Activated naive CD8-positive, alpha-beta T cell treated with anti-CD3 and anti-CD28 coated beads, Interleukin-2, amount 10 ng/mL, durations not matched to agents 7 days and 5 days (primary cell): ENCODE measurements around the gene SLC27A1. TPM values are rescaled to one million over a fixed set of nuclear protein-coding genes. Genes with fewer than 3 reads are reported as not detected.
"Not testable (repeated sequence)": the region's sequence is repeated elsewhere in the genome, so short reads cannot be mapped to it uniquely, and the experiment has no call there.

Source experiments
- ATAC-seq: fragments of 150-1000 bp; cut with Tn5 transposase; one replicate; pipeline ENCODE4 v1.10.0; 2021; ENCODE audit warnings: low read depth, moderate library complexity
- POLR2A ChIA-PET: fragments of 350-600 bp; sonication (Branson Sonifier 250); formaldehyde crosslinking; loops from one replicate; lab custom pipeline; 2021; ENCODE audit warnings: antibody characterized with exemption; lab: Charles Lee
- DNase-seq: peaks from one replicate; pipeline ENCODE4 v3.0.0; 2021
- H3K27ac Mint-ChIP-seq: one replicate; pipeline ENCODE4 v1.8.0; 2022; ENCODE audit warnings: mild to moderate bottlenecking, mixed read lengths
- H3K27me3 Mint-ChIP-seq: one replicate; pipeline ENCODE4 v1.8.0; 2022; ENCODE audit warnings: mild to moderate bottlenecking, moderate library complexity, mixed read lengths
- H3K36me3 Mint-ChIP-seq: one replicate; pipeline ENCODE4 v1.8.0; 2021; ENCODE audit warnings: mild to moderate bottlenecking, mixed read lengths
- H3K4me1 Mint-ChIP-seq: one replicate; pipeline ENCODE4 v1.8.0; 2021; ENCODE audit warnings: mixed read lengths
- H3K4me3 Mint-ChIP-seq: one replicate; pipeline ENCODE4 v1.8.0; 2022; ENCODE audit warnings: mild to moderate bottlenecking, moderate library complexity, mixed read lengths
- H3K9me3 Mint-ChIP-seq: one replicate; pipeline ENCODE4 v1.8.0; 2021; ENCODE audit warnings: mixed read lengths
- total RNA-seq, 2 experiments: library from RNA; stranded (reverse); gene quantifications; one replicate each; pipeline ENCODE4 v1.2.3, GENCODE V29; 2021

Gene SLC27A1
- total RNA-seq, 2 experiments from 2014 or later, result 8.4 to 9.8 TPM

- POLR2A ChIA-PET, result interaction anchor here (0.6 kb wide), 1 partner anchor 663 kb away, joined by 3 read pairs; no protein-coding TSS in a partner anchor
- H3K4me3 Mint-ChIP-seq, result no peak overlapping the region
- H3K27ac Mint-ChIP-seq, result no peak overlapping the region
- peaks cover 6% of the 10 kb centered on the region for H3K36me3 Mint-ChIP-seq
- ATAC-seq (no peak), DNase-seq (no peak)
- no peaks in the 10 kb centered on the region for H3K27me3 Mint-ChIP-seq
- peaks cover 39% of the 10 kb centered on the region for H3K4me1 Mint-ChIP-seq
- H3K9me3 Mint-ChIP-seq, result no peaks in the 10 kb centered on the region
Measured at GRCh38 chr19:17486545-17487240, 16.4 kb downstream of the SLC27A1 start.

GRCh38 chr19:17487284-17488121 is 17.2 kb downstream of the SLC27A1 start:
- Mint-ChIP-seq H3K36me3 (peaks cover 6% of the 10 kb centered on the region), H3K27ac (no peak overlapping the region), H3K27me3 (no peaks in the 10 kb centered on the region), H3K4me1 (peaks cover 40% of the 10 kb centered on the region), H3K9me3 (no peaks in the 10 kb centered on the region), H3K4me3 (peak overlapping the region; percentile 64)
- POLR2A ChIA-PET, result interaction anchor here (1.5 kb wide), 1 partner anchor 68 kb away, joined by 3 read pairs; the partner anchor contains the start of gene MVB12A
- no peak for ATAC-seq
- DNase-seq, result no peak

GRCh38 chr19:17488593-17489391 is 18.5 kb downstream of the SLC27A1 start:
- DNase-seq, result peak; percentile 72
- Mint-ChIP-seq H3K9me3 (no peaks in the 10 kb centered on the region), H3K4me3 (peak overlapping the region; percentile 64), H3K27me3 (no peaks in the 10 kb centered on the region), H3K4me1 (peaks cover 40% of the 10 kb centered on the region), H3K27ac (peak overlapping the region; percentile 81), H3K36me3 (peaks cover 6% of the 10 kb centered on the region)
- POLR2A ChIA-PET, result interaction anchor here (0.5 to 1.7 kb wide), 3 partner anchors 12 to 69 kb away, joined by 3 to 4 read pairs (median 3); partner anchors contain the start of gene MVB12A
- peak; percentile 85 for ATAC-seq

- DNase-seq (no peak), ATAC-seq (no peak)
- Mint-ChIP-seq H3K4me1 (peaks cover 40% of the 10 kb centered on the region), H3K36me3 (peaks cover 6% of the 10 kb centered on the region), H3K27me3 (no peaks in the 10 kb centered on the region), H3K9me3 (no peaks in the 10 kb centered on the region), H3K27ac (peak overlapping the region; percentile 81), H3K4me3 (peak overlapping the region; percentile 36)
- POLR2A ChIA-PET, result interaction anchor here (0.5 to 1.7 kb wide), 2 partner anchors 11 to 60 kb away, joined by 3 to 4 read pairs; no protein-coding TSS in a partner anchor
Measured at GRCh38 chr19:17489392-17490030, 19.2 kb downstream of the SLC27A1 start.

GRCh38 chr19:17490411-17490810 is 20.1 kb downstream of the SLC27A1 start:
- Mint-ChIP-seq H3K4me3 (peak overlapping the region; percentile 59), H3K27ac (peak overlapping the region; percentile 82), H3K9me3 (no peaks in the 10 kb centered on the region), H3K27me3 (no peaks in the 10 kb centered on the region), H3K36me3 (peaks cover 6% of the 10 kb centered on the region), H3K4me1 (peaks cover 40% of the 10 kb centered on the region)
- DNase-seq (no peak), ATAC-seq (peak; percentile 64)
- POLR2A ChIA-PET, result interaction anchor here (0.9 to 1.7 kb wide), 3 partner anchors 9 to 85 kb away, joined by 3 to 4 read pairs (median 3); partner anchors contain the start of gene BST2

- Mint-ChIP-seq H3K9me3 (no peaks in the 10 kb centered on the region), H3K27me3 (no peaks in the 10 kb centered on the region), H3K4me3 (no peak overlapping the region), H3K36me3 (peaks cover 6% of the 10 kb centered on the region), H3K4me1 (peaks cover 47% of the 10 kb centered on the region), H3K27ac (peak overlapping the region; percentile 82)
- POLR2A ChIA-PET, result no interaction called here
- no peak for ATAC-seq
- DNase-seq, result no peak
Measured at GRCh38 chr19:17491287-17491686, 21.0 kb downstream of the SLC27A1 start.

- no peak overlapping the region for H3K4me3 Mint-ChIP-seq
- H3K36me3 Mint-ChIP-seq, result peaks cover 1% of the 10 kb centered on the region
- H3K27me3 Mint-ChIP-seq, result no peaks in the 10 kb centered on the region
- H3K27ac Mint-ChIP-seq, result peak overlapping the region; percentile 60
- no peaks in the 10 kb centered on the region for H3K9me3 Mint-ChIP-seq
- POLR2A ChIA-PET, result interaction anchor here (0.6 to 2.3 kb wide), 5 partner anchors 15 to 90 kb away, joined by 3 to 12 read pairs (median 4); partner anchors contain the start of genes BST2, PGLS and SLC27A1
- H3K4me1 Mint-ChIP-seq, result peaks cover 35% of the 10 kb centered on the region
- DNase-seq, result no peak
- ATAC-seq, result no peak
Measured at GRCh38 chr19:17495639-17496296, 25.4 kb downstream of the SLC27A1 start.

GRCh38 chr19:17496337-17496997 is 26.1 kb downstream of the SLC27A1 start:
- Mint-ChIP-seq H3K9me3 (no peaks in the 10 kb centered on the region), H3K36me3 (peaks cover 1% of the 10 kb centered on the region), H3K4me3 (peak overlapping the region; percentile 48), H3K27ac (peak overlapping the region; percentile 60), H3K27me3 (no peaks in the 10 kb centered on the region), H3K4me1 (peaks cover 31% of the 10 kb centered on the region)
- POLR2A ChIA-PET, result interaction anchor here (0.6 to 2.3 kb wide), 4 partner anchors 15 to 91 kb away, joined by 3 to 12 read pairs (median 6); partner anchors contain the start of genes BST2 and PGLS
- ATAC-seq, result peak; percentile 94
- DNase-seq, result peak; percentile 88

- ATAC-seq (no peak), DNase-seq (no peak)
- Mint-ChIP-seq H3K27me3 (no peaks in the 10 kb centered on the region), H3K4me3 (no peak overlapping the region), H3K27ac (no peak overlapping the region), H3K9me3 (no peaks in the 10 kb centered on the region), H3K4me1 (peaks cover 29% of the 10 kb centered on the region), H3K36me3 (peaks cover 1% of the 10 kb centered on the region)
- POLR2A ChIA-PET, result interaction anchor here (1.7 to 2.3 kb wide), 2 partner anchors 14 to 26 kb away, joined by 8 to 12 read pairs; partner anchors contain the start of gene PGLS
Measured at GRCh38 chr19:17497149-17497798, 26.9 kb downstream of the SLC27A1 start.

- not testable (repeated sequence) for H3K4me3 Mint-ChIP-seq, H3K36me3 Mint-ChIP-seq, H3K9me3 Mint-ChIP-seq, H3K27me3 Mint-ChIP-seq, H3K27ac Mint-ChIP-seq, DNase-seq, ATAC-seq
- peaks cover 29% of the 10 kb centered on the region for H3K4me1 Mint-ChIP-seq
- POLR2A ChIA-PET, result interaction anchor here (1.4 kb wide), 1 partner anchor 9 kb away, joined by 3 read pairs; no protein-coding TSS in a partner anchor
Measured at GRCh38 chr19:17499025-17499424, 28.7 kb downstream of the SLC27A1 start.
